ENCODE measurements around the gene BRIP1.

GRCh38 chr17:61895391-61895790 lies 32.1 kb upstream of the BRIP1 start:
- TF ChIP-seq CTCF (conservative IDR thresholded peaks at IDR 0.05 in 1 of 2, IDR thresholded peaks at IDR 0.05 in 1 of 2; ENCODE audit: low read depth in 1 of 2, low read length in 2 of 2): no peak
- TF ChIP-seq EZH2 (IDR thresholded peaks at IDR 0.05; ENCODE audit: low read length, missing control alignments): no peak
